Activated naive CD8-positive, alpha-beta T cell (primary cell): Measurements from ENCODE around the gene MGAT2.
"Not testable (repeated sequence)": the region's sequence is repeated elsewhere in the genome, so short reads cannot be mapped to it uniquely, and the experiment has no call there.

Experiments
- H3K27ac Mint-ChIP-seq: one replicate; pipeline ENCODE4 v1.8.0; 2021; ENCODE audit warnings: mixed read lengths
- H3K27me3 Mint-ChIP-seq: one replicate; pipeline ENCODE4 v1.8.0; 2021; ENCODE audit warnings: mixed read lengths
- H3K36me3 Mint-ChIP-seq: one replicate; pipeline ENCODE4 v1.8.0; 2021; ENCODE audit warnings: mixed read lengths
- H3K4me1 Mint-ChIP-seq: one replicate; pipeline ENCODE4 v1.8.0; 2021; ENCODE audit warnings: low read depth, mixed read lengths
- H3K4me3 Mint-ChIP-seq: one replicate; pipeline ENCODE4 v1.8.0; 2021; ENCODE audit warnings: mild to moderate bottlenecking, mixed read lengths
- H3K9me3 Mint-ChIP-seq: one replicate; pipeline ENCODE4 v1.8.0; 2021; ENCODE audit warnings: low read depth, mixed read lengths

MGAT2 gene

DNA sequence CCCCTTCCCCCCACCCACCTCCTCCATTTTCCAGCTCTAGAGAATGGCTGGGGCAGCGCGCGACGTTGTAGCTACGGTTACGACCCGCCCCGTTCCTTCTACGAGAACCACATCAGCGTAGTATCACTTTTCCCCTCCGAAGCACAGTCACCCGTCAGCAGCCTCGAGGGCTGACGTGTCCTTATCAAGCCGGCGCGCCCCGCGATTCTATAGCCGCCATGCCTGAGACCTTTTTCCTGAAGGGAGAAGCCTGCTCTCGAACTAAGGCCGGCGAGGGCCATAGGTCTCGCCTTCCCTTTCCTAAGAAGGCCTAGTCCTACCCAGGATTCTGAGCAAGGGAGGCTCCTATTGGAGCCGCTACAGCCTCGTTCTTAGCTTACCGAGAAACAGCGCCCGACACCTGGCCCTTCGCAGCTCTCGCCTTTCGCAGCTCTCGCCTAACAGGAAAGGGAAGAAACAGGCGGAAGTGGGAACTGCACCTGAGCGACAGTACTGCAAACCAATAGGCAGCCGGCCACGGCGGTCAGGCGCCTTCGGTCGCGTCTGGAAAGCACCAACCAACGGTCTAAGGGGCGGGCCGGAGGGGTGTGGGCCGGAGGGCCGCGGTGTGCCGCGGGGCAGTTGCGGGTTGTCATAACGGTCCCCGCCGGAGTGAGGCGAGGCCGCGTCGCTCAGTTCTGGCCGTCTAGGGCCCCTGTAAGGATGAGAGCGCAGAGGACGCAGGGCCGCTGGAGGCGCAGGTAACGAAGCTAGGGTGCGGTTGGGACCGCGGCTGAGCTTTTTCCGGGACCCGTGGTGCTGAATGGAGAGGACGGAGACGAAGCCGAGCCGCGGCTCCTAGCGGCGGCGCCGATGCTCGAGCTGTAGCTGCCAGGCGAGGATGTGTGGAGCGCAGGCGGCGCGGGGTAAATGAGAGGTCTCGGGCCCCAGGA, at the start of gene MGAT2, which contains the start of gene RPL36AL:
TSS of gene MGAT2 (plus strand) at position 618 of the 932 bp plus-strand sequence. CDS start 470 bp downstream, outside the sequence.
TSS of gene RPL36AL (minus strand) at position 445 of the 932 bp plus-strand sequence. CDS start 1,522 bp downstream, outside the sequence.
- H3K4me3 Mint-ChIP-seq: peak within 1 kb of the TSS; percentile 97
- no peaks in the 10 kb centered on the region for H3K27me3 Mint-ChIP-seq
- peak within 1 kb of the TSS; percentile 98 for H3K27ac Mint-ChIP-seq
- H3K9me3 Mint-ChIP-seq: no peaks in the 10 kb centered on the region
- H3K36me3 Mint-ChIP-seq: peaks cover 14% of the 10 kb centered on the region
- H3K4me1 Mint-ChIP-seq: peaks cover 62% of the 10 kb centered on the region

DNA sequence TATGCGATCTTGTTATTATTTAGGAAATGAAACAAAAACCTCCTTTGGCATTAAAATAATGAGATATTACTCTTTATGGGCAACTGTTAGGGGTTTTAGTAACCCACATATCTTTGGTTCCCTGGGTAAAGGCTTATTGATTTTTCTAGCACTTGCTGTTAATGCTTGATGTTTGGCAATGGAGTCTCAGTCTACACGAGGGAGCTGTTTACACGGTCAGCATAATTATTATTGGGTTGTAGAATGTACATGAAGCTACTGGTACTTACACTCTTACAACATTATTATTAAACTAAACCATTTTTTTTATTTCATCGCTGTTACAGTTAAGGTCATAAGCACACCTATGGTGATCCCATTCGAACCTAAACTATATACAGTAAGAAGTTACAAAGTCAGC, 46.6 kb upstream of the MGAT2 start:
- Mint-ChIP-seq H3K4me1 (peaks cover 23% of the 10 kb centered on the region), H3K9me3 (peaks cover 4% of the 10 kb centered on the region), H3K4me3 (no peak overlapping the region), H3K27ac (no peak overlapping the region), H3K36me3 (peaks cover 31% of the 10 kb centered on the region), H3K27me3 (no peaks in the 10 kb centered on the region)

DNA sequence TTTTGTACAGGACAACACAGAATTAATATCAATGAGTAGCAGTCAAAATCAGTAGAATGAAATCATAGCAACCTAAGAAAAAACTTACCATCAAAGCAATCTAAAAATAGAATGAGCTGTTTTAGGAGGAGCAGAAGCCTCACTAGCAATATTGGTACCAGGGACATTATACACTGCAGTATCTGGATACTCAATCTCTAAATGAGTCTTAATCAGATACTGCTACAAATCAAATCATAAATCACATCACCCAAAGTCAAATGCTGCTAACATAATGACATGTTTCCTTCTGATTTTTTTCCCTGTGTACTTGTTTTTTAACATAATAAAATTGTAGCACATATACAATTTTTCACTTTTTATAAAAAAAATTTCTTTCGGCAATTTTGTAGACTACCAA, 42.5 kb upstream of the MGAT2 start:
- Mint-ChIP-seq H3K4me3 (no peak overlapping the region), H3K9me3 (no peaks in the 10 kb centered on the region), H3K36me3 (peaks cover 31% of the 10 kb centered on the region), H3K4me1 (peaks cover 55% of the 10 kb centered on the region), H3K27ac (no peak overlapping the region), H3K27me3 (no peaks in the 10 kb centered on the region)

DNA sequence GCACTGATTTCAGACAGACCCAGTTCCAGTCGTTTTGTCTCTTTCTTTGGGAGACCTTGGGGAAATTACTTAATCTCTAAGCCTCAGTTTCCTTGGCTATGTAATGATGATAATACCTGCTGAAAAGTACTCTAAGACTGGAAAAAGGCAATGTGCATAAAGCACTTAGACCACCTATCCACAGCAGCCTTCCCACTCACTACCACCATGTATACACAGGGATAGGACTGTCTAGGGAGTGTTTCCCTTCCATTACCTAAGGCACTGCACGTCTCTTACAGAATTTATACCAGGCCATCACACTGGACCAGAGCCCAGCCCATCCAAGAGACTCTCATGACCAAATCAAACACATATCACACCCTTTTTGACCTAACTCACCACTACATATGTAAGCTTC, 40.8 kb upstream of the MGAT2 start:
- no peaks in the 10 kb centered on the region for H3K27me3 Mint-ChIP-seq
- H3K4me1 Mint-ChIP-seq: peaks cover 63% of the 10 kb centered on the region
- peaks cover 34% of the 10 kb centered on the region for H3K36me3 Mint-ChIP-seq
- no peaks in the 10 kb centered on the region for H3K9me3 Mint-ChIP-seq
- H3K4me3 Mint-ChIP-seq: no peak overlapping the region
- peak overlapping the region; percentile 25 for H3K27ac Mint-ChIP-seq

DNA sequence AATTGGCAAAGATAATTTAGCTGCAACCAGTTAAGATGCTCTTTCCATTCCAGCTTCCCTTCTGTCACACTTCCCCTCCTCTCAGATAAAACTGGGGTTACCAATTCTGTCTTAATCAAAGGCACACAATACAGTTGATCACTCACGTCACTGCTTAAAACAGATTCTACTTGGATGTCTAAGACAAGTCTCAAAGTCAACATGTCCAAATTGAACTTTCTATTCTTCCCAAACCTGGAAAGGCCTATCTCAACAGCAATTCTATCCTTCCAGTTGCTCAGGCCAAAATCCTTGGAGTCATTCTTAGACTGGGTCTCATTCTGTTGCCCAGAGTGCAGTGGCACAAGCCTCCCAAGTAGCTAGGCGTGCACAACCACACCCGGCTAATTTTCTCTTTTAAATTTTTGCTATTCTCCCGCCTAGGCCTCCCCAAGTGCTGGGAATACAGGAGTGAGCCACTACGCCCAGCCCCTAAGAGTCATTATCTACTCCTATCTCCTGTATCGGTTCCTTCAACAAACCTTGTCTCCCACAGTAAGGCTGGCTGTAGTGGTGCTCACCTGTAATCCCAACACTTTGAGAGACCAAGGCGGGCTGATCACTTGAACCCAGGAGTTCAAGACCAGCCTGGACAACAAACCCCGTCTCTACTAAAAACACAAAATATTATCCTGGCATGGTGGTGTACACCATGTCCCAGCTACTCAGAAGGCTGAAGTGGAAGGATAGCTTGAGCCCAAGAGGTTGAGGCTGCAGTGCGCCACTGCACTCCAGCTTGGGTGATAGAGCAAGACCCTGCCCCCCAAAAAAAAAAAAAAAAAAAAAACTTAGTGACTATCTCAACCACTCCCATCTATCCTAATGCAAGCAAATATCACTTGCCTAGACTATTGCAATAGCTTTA, 39.1 kb upstream of the MGAT2 start:
- Mint-ChIP-seq H3K4me1 (peaks cover 59% of the 10 kb centered on the region), H3K4me3 (peak overlapping the region; percentile 96)

DNA sequence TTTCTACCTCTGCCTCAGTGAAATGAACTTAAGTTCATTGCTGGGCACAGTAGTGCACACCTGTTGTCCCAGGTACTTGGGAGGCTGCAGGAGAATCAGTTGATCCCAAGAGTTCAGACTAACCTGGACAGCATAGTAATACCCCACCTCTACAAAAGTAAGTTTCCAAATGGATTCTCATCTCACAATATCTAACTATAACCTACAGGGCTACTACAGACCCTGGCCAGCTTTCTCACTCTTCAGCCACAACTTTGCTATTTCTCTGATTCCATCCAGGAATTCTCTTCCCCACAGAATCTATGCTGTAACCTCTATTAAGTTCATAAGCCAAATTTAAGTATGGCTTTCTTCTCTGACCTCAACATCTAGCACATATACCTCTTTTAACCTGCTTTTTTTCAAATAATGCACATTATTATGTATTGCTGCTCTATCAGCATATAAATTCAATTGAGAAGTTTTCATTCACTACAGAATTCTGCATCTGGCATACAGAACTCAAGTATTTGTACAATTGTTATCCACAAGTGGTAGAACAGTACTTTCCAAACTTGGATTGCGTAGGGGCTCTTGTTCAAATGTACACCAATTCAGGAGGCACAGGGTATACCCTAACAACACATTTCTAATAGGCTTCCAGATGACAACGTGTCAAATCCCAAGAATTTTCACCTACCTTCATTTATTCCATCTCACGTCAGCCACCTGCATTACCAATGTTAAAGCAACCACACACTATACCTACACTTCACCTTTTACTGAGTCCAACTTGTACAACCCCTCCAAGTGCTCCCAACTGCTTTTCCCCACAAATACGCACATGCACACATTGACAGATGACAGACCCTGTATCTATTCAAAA, 38.3 kb upstream of the MGAT2 start:
- peaks cover 39% of the 10 kb centered on the region for H3K36me3 Mint-ChIP-seq
- peaks cover 59% of the 10 kb centered on the region for H3K4me1 Mint-ChIP-seq
- no peaks in the 10 kb centered on the region for H3K27me3 Mint-ChIP-seq
- H3K9me3 Mint-ChIP-seq: no peaks in the 10 kb centered on the region
- peak overlapping the region; percentile 87 for H3K27ac Mint-ChIP-seq
- peak overlapping the region; percentile 96 for H3K4me3 Mint-ChIP-seq

More for the DNA sequence above, 39.1 kb upstream of the MGAT2 start:
- peaks cover 42% of the 10 kb centered on the region for H3K36me3 Mint-ChIP-seq
- H3K9me3 Mint-ChIP-seq: no peaks in the 10 kb centered on the region
- no peaks in the 10 kb centered on the region for H3K27me3 Mint-ChIP-seq
- H3K27ac Mint-ChIP-seq: peak overlapping the region; percentile 87

DNA sequence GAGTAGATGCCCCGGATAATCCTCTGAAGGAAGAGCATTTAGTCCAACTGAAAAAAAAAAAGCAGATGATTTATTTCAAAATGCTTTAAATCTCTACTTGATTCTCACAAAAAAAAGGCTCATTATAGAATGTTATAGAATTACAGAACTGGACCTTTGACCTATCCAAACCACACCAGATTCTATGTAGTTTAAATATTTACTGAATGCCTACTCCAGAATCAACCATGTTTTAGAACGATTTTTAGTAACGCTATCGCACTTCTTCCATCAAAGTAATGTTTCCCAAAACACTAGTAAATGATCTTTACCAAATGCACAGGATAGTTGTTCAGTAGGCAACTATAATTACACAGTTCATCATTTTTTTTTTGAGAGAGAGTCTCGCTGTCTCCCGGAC, 37.0 kb upstream of the MGAT2 start:
- peaks cover 53% of the 10 kb centered on the region for H3K4me1 Mint-ChIP-seq

DNA sequence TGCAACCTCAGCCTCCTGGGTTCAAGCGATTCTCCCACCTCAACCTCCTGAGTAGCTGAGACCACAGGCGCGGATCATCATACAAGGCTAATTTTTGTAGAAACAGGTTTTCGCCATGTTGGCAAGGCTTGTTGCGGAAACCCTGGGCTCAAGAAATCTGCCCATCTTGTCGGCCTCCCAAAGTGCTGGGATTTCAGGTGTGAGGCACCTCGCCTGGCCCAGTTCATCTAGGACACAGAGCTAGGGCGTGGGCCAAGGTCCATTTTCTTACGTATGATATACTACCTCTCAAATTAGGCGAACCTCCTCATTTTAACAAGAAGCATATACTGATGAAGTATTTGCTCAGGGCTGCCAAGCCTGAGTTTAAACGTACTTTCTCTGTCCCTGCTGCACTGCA, 36.5 kb upstream of the MGAT2 start:
- H3K36me3 Mint-ChIP-seq: peaks cover 32% of the 10 kb centered on the region
- H3K9me3 Mint-ChIP-seq: no peaks in the 10 kb centered on the region
- peak overlapping the region; percentile 96 for H3K4me3 Mint-ChIP-seq
- no peaks in the 10 kb centered on the region for H3K27me3 Mint-ChIP-seq
- H3K27ac Mint-ChIP-seq: peak overlapping the region; percentile 97
- H3K4me1 Mint-ChIP-seq: peaks cover 49% of the 10 kb centered on the region

More for the DNA sequence above, 37.0 kb upstream of the MGAT2 start:
- H3K4me3 Mint-ChIP-seq: peak overlapping the region; percentile 96
- no peaks in the 10 kb centered on the region for H3K9me3 Mint-ChIP-seq
- H3K27ac Mint-ChIP-seq: peak overlapping the region; percentile 97
- peaks cover 32% of the 10 kb centered on the region for H3K36me3 Mint-ChIP-seq
- no peaks in the 10 kb centered on the region for H3K27me3 Mint-ChIP-seq

DNA sequence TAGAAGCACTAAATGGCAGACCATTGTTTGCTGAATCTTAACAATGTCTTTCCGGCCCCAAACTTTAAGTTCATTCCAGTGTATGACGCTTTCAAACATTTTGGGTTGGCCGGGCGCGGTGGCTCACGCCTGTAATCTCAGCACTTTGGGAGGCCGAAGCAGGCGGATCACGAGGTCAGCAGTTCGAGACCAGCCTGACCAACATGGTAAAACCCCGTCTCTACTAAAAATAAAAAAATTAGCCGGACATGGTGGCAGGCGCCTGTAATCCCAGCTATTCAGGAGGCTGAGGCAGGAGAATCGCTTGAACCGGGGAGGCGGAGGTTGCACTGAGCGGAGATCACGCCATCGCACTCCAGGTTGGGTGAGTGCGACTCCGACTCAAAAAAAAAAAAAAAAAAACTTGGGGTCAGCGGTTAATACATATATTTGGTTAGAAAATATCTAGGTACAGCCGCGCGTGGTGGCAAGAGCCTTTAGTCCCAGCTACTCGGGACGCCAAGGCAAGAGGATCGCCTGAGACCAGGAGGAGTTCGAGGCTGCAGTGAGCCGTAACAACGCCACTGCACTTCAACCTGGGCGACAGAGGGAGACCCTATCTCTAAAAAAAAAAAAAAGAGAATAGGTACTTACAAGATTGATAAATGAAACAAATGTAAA, 35.5 kb upstream of the MGAT2 start:
- not testable (repeated sequence) for H3K27me3 Mint-ChIP-seq, H3K9me3 Mint-ChIP-seq
- H3K4me1 Mint-ChIP-seq: peaks cover 40% of the 10 kb centered on the region
- H3K36me3 Mint-ChIP-seq: peaks cover 32% of the 10 kb centered on the region
- H3K27ac Mint-ChIP-seq: peak overlapping the region; percentile 97
- peak overlapping the region; percentile 96 for H3K4me3 Mint-ChIP-seq

DNA sequence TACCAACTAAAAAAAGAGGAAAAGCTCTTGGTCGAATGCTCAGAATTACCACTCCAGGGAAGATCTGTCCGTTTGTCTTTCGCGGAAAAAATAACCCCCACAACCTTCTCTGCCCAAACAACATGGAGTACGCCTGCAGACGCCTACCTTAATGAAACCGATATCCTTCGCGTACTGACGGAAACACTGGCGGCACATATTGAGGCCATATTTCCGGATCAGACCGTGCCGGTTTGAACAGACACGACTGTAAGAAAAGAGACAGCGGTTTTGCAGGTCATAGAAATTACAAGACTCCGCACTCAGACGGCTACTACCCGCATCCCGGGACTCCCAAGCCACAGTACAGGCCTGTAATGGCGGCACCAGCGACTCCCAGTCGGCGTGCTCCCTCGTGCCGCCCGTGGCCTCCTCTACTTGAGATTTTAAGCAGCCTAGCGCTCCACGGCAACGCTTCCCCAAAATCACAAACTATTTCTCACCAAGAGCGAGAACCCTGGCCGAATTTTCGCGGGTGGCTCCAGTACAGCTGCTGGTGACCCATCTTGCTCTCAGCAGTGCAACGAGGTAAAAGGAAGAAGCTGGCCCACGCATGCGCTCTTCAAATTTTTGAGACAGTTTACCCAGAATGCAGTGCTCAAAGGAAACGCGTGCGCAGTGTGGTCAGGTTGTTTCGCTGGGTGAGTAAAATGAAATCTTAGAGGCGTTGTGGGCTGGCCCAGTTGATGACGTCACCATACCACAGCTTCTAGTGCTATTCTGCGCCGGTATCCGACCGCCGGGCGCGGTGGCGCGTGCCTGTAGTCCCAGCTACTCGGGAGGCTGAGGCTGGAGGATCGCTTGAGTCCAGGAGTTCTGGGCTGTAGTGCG, 34.6 kb upstream of the MGAT2 start, which contains the start of gene RPS29:
TSS of gene RPS29 (minus strand) at position 578 of the 870 bp plus-strand sequence. CDS start at position 544, 34 bp downstream.
- Mint-ChIP-seq H3K4me3 (peak within 1 kb of the TSS; percentile 96), H3K4me1 (peaks cover 36% of the 10 kb centered on the region), H3K9me3 (no peaks in the 10 kb centered on the region), H3K36me3 (peaks cover 30% of the 10 kb centered on the region), H3K27me3 (no peaks in the 10 kb centered on the region), H3K27ac (peak within 1 kb of the TSS; percentile 97)

DNA sequence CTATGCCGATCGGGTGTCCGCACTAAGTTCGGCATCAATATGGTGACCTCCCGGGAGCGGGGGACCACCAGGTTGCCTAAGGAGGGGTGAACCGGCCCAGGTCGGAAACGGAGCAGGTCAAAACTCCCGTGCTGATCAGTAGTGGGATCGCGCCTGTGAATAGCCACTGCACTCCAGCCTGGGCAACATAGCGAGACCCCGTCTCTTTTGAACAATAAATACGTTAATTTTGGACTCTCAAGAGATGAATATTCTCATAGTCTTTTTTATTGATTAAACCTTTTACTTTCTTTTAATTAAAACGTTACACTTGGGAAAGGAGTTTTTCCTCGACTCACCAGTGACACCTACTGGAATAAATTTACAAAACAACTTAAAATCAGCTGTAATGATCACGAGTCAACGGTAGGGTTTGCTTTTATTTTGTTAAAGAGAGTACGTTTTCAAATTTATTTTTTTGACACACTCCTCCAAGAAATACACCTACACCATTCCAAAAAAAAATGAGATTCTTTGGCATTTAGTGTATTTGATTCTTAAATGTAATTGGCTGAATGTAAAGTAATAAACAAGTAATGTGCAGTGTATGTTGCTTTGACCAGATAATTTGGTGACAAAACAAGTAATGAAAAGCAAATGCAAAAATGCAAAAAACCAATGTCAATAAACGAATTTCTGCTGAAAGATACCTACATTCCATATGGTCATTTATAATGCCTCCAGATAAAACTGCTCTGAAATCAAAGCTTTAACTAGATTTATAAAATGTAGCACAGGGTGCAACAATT, 33.7 kb upstream of the MGAT2 start:
- no peaks in the 10 kb centered on the region for H3K27me3 Mint-ChIP-seq
- H3K9me3 Mint-ChIP-seq: no peaks in the 10 kb centered on the region
- peaks cover 28% of the 10 kb centered on the region for H3K36me3 Mint-ChIP-seq
- H3K4me1 Mint-ChIP-seq: peaks cover 29% of the 10 kb centered on the region
- H3K4me3 Mint-ChIP-seq: peak overlapping the region; percentile 96
- peak overlapping the region; percentile 97 for H3K27ac Mint-ChIP-seq

DNA sequence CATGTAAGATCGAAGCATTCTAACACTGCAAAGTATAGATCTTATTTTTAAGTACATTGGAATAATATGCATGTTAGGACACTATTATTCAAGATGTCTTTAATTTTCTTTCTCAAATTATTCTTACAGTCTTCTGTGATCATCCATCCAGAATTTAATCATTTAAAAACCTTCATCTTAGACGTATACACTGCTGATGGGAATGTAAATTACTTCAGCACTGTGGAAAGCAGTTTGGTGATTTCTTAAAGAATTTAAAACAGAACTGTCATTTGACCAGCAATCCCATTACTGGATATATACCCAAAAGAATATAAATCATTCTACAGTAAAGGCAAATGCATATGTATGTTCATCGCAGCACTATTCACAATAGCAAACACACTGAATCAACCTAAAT, 31.2 kb upstream of the MGAT2 start:
- Mint-ChIP-seq H3K9me3 (no peaks in the 10 kb centered on the region), H3K4me3 (no peak overlapping the region), H3K27ac (no peak overlapping the region), H3K27me3 (no peaks in the 10 kb centered on the region), H3K4me1 (peaks cover 5% of the 10 kb centered on the region), H3K36me3 (peaks cover 13% of the 10 kb centered on the region)
